Pancreas (tissue), 10 donors: ENCODE data around the gene GPNMB. TPM values are rescaled to one million over a fixed set of nuclear protein-coding genes. Genes with fewer than 3 reads are reported as not detected.
A peak's percentile ranks its signal among the peaks of the same experiment; 100 is the strongest.

Experiments used
- ATAC-seq, 4 donors: fragments of 200-7000 bp; cut with Tn5 transposase; one replicate each; pipeline versions ENCODE4 v1.8.0 to v1.9.1; 2020; ENCODE audit warnings: mild to moderate bottlenecking in 4 of 4, moderate library complexity in 4 of 4
- DNase-seq, 6 donors: peaks; one replicate each; pipeline ENCODE4 v3.0.0-alpha.2; 2020
- FAIRE-seq: peaks from 2 replicates; lab custom pipeline; 2012; peaks lifted over from hg19 to GRCh38; lab: Jason Lieb, UNC
- H3K27ac ChIP-seq, 4 donors: fragments of 200-600 bp; sonication (generic); 1 replicate in 3 of 4; 2 replicates in 1 of 4; pipeline versions ENCODE4 v1.5.0 to v1.8.0; 2020
- H3K27me3 ChIP-seq, 4 donors: fragments of 200-600 bp; one replicate each; pipeline ENCODE4 v1.8.0; 2021
- H3K36me3 ChIP-seq, 3 donors: fragments of 200-600 bp; sonication (generic) in 1 of 3; one replicate each; pipeline versions ENCODE4 v1.5.0 to v1.8.0; 2020 to 2021
- H3K4me1 ChIP-seq, 3 donors: fragments of 200-600 bp; one replicate each; pipeline ENCODE4 v1.8.0; 2021
- H3K4me3 ChIP-seq, 4 donors: fragments of 200-600 bp; sonication (generic) in 2 of 4; one replicate each; pipeline versions ENCODE4 v1.5.0 to v1.8.0; 2020 to 2021
- H3K9me3 ChIP-seq, 4 donors: fragments of 200-600 bp; one replicate each; pipeline ENCODE4 v1.8.0; 2021
- CTCF ChIP-seq, 4 donors: fragments of 200-600 bp; sonication (generic) in 3 of 4; IDR thresholded peaks; one replicate each; pipeline versions ENCODE4 v1.5.0 to v1.8.0; 2021; ENCODE audit warnings: antibody characterized with exemption in 4 of 4
- WGBS, 2 donors: extraction: QIAGEN DNeasy Blood & Tissue Kit; methylation state at CpG; one replicate each; pipeline ENCODE4 v1.1.7; 2013; 5-methylcytosine and 5-hydroxymethylcytosine counted together
- intact Hi-C, 3 donors: fragments of 100-400 bp; cut with DNase I; formaldehyde crosslinking; loops; one replicate each; pipeline versions ENCODE4 v1.11.1 to v1.14.2; 2022
- polyA plus RNA-seq, 2 donors: library from polyadenylated mRNA; stranded (reverse); fragments of 200-250 nt; gene quantifications; one replicate each; pipeline ENCODE4 v1.2.3, GENCODE V29; 2013
- total RNA-seq, 6 donors: library from RNA; stranded (reverse); fragmentation: NEBNext Ultra II Directional in 4 of 6; extraction: Animal tissue kit (Norgen Biotek cat#: 25700) in 4 of 6; gene quantifications; one replicate each; pipeline versions ENCODE4 v1.2.1 to v1.2.4, GENCODE V29; 2021 to 2023
- donor health status: healthy with polysubstance abuse.
- donor health status: DM: no; HTN: no; CAD: no; lungs with moderate emphysema.
- donor health status: DM: no; HTN: no; CAD: no.
- donor health status: control.
- donor health status: control.
- donor health status: Bipolar disorder and iron deficiency.
- donor health status: DM: yes; HTN: yes; CAD: no.
- donor health status: DM: no; HTN: no; CAD: no.
- donor health status: DM: no; HTN: no; CAD: no.
- donor health status: DM: yes; HTN: yes; CAD: no.

Gene GPNMB
- total and polyA plus RNA-seq, 8 donors, result 1.9 to 104 (median 5.0) TPM

GRCh38 chr7:23254051-23254681, 7.6 kb downstream of the GPNMB start:
- TF ChIP-seq CTCF (IDR thresholded peaks at IDR 0.05), result no peak
- intact Hi-C loops, result no loop called here
- Histone ChIP-seq H3K4me3 (no peak overlapping the region), H3K4me1 (no peaks in the 10 kb centered on the region), H3K9me3 (no peaks in the 10 kb centered on the region), H3K27me3 (peaks cover 0 to 11% (median 0%) of the 10 kb centered on the region in 4 donors), H3K36me3 (no peaks in the 10 kb centered on the region), H3K27ac (no peak overlapping the region)
- ATAC-seq (no peak), DNase-seq (no peak), FAIRE-seq (no peak)
- WGBS, 2 donors, result 69 to 84% methylated on average over 7 of the region's 7 CpGs

GRCh38 chr7:23256731-23257130, 10.2 kb downstream of the GPNMB start:
- 64 to 71% methylated on average over 7 of the region's 7 CpGs for WGBS, 2 donors
- no peak for DNase-seq
- FAIRE-seq, result no peak
- Histone ChIP-seq H3K9me3 (no peaks in the 10 kb centered on the region), H3K27me3 (peaks cover 0 to 5% (median 0%) of the 10 kb centered on the region in 4 donors), H3K4me3 (no peak overlapping the region), H3K4me1 (no peaks in the 10 kb centered on the region), H3K27ac (no peak overlapping the region), H3K36me3 (no peaks in the 10 kb centered on the region)
- intact Hi-C loops, result no loop called here
- TF ChIP-seq CTCF (IDR thresholded peaks at IDR 0.05), result no peak
- ATAC-seq, result no peak

- FAIRE-seq (no peak), ATAC-seq (no peak), DNase-seq (no peak)
- WGBS, 2 donors, result 66 to 68% methylated on average over 10 of the region's 10 CpGs
- no peak overlapping the region for H3K4me3 ChIP-seq
- no peak for TF ChIP-seq CTCF (IDR thresholded peaks at IDR 0.05)
- intact Hi-C loops, result no loop called here
- H3K27me3 ChIP-seq, result peaks cover 0 to 5% (median 0%) of the 10 kb centered on the region in 4 donors
- no peaks in the 10 kb centered on the region for H3K4me1 ChIP-seq
- H3K9me3 ChIP-seq, result no peaks in the 10 kb centered on the region
- no peaks in the 10 kb centered on the region for H3K36me3 ChIP-seq
- no peak overlapping the region for H3K27ac ChIP-seq
Observed at GRCh38 chr7:23260371-23260770, 13.8 kb downstream of the GPNMB start.

- Histone ChIP-seq H3K4me3 (no peak overlapping the region), H3K36me3 (no peaks in the 10 kb centered on the region), H3K27ac (no peak overlapping the region), H3K27me3 (no peaks in the 10 kb centered on the region), H3K4me1 (no peaks in the 10 kb centered on the region), H3K9me3 (no peaks in the 10 kb centered on the region)
- 3% methylated on average over 7 of the region's 7 CpGs for WGBS, 2 donors
- peak; percentile 43 to 80 (median 64) for TF ChIP-seq CTCF (IDR thresholded peaks at IDR 0.05)
- DNase-seq (peak; percentile 15 to 68 (median 44)), ATAC-seq (peak; percentile 78 to 94 (median 89)), FAIRE-seq (no peak)
- intact Hi-C loops, result no loop called here
Observed at GRCh38 chr7:23261843-23262452, 15.4 kb downstream of the GPNMB start.

GRCh38 chr7:23264916-23265458, 18.4 kb downstream of the GPNMB start:
- FAIRE-seq (no peak), DNase-seq (no peak), ATAC-seq (no peak)
- WGBS, 2 donors, result 65 to 72% methylated on average over 7 of the region's 7 CpGs
- H3K27ac ChIP-seq, result no peak overlapping the region
- no peak for TF ChIP-seq CTCF (IDR thresholded peaks at IDR 0.05)
- no peaks in the 10 kb centered on the region for H3K9me3 ChIP-seq
- intact Hi-C loops, result no loop called here
- no peaks in the 10 kb centered on the region for H3K27me3 ChIP-seq
- H3K36me3 ChIP-seq, result no peaks in the 10 kb centered on the region
- no peaks in the 10 kb centered on the region for H3K4me1 ChIP-seq
- H3K4me3 ChIP-seq, result no peak overlapping the region
